ENCODE data around the gene POU2AF2.
"Not testable (repeated sequence)": the region's sequence is repeated elsewhere in the genome, so short reads cannot be mapped to it uniquely, and the experiment has no call there.

POU2AF2 gene

GRCh38 chr11:111245425-111245824, at the start of gene POU2AF2:
Gene POU2AF2, plus strand, starts transcription at chr11:111245725. Its CDS starts 129 bp downstream, at chr11:111245854.
- no peak for DNase-seq (ENCODE audit: low read depth)

- DNase-seq (ENCODE audit: low read depth), result no peak
These were observed 45.5 kb upstream of the POU2AF2 start for GRCh38 chr11:111200010-111200534.

GRCh38 chr11:111204211-111204610, 41.3 kb upstream of the POU2AF2 start:
- DNase-seq (ENCODE audit: low read depth), result no peak

GRCh38 chr11:111205632-111206385, 39.7 kb upstream of the POU2AF2 start:
- peak; percentile 36 for DNase-seq (ENCODE audit: low read depth)

GRCh38 chr11:111206472-111206871, 39.1 kb upstream of the POU2AF2 start:
- DNase-seq (ENCODE audit: low read depth), result peak; percentile 78

- DNase-seq (ENCODE audit: low read depth), result no peak
These were observed 38.3 kb upstream of the POU2AF2 start for GRCh38 chr11:111207213-111207612.

- peak; percentile 14 for DNase-seq (ENCODE audit: low read depth)
These were observed 35.8 kb upstream of the POU2AF2 start for GRCh38 chr11:111209543-111210355.

- no peak for DNase-seq (ENCODE audit: low read depth)
These were observed 32.3 kb upstream of the POU2AF2 start for GRCh38 chr11:111213256-111213655.

- peak; percentile 7 for DNase-seq (ENCODE audit: low read depth)
These were observed 24.8 kb upstream of the POU2AF2 start for GRCh38 chr11:111220721-111221120.

- DNase-seq (ENCODE audit: low read depth), result no peak
These were observed 24.3 kb upstream of the POU2AF2 start for GRCh38 chr11:111221208-111221607.

GRCh38 chr11:111221936-111222335, 23.6 kb upstream of the POU2AF2 start:
- not testable (repeated sequence) for DNase-seq (ENCODE audit: low read depth)

- not testable (repeated sequence) for DNase-seq (ENCODE audit: low read depth)
These were observed 22.6 kb upstream of the POU2AF2 start for GRCh38 chr11:111222821-111223455.

GRCh38 chr11:111225881-111226280, 19.6 kb upstream of the POU2AF2 start:
- DNase-seq (ENCODE audit: low read depth), result no peak

- DNase-seq (ENCODE audit: low read depth), result peak; percentile 59
These were observed 15.9 kb upstream of the POU2AF2 start for GRCh38 chr11:111229604-111230003.

GRCh38 chr11:111230122-111230465, 15.4 kb upstream of the POU2AF2 start:
- DNase-seq (ENCODE audit: low read depth), result no peak

GRCh38 chr11:111231836-111232235, 13.7 kb upstream of the POU2AF2 start:
- peak; percentile 69 for DNase-seq (ENCODE audit: low read depth)

GRCh38 chr11:111236383-111236782, 9.1 kb upstream of the POU2AF2 start:
- DNase-seq (ENCODE audit: low read depth), result no peak

GRCh38 chr11:111237926-111238325, 7.6 kb upstream of the POU2AF2 start:
- no peak for DNase-seq (ENCODE audit: low read depth)

- DNase-seq (ENCODE audit: low read depth), result no peak
These were observed 1.4 kb downstream of the POU2AF2 start for GRCh38 chr11:111246956-111247355.

- DNase-seq (ENCODE audit: low read depth), result no peak
These were observed 5.4 kb downstream of the POU2AF2 start for GRCh38 chr11:111250936-111251335.

- DNase-seq (ENCODE audit: low read depth), result no peak
These were observed 7.6 kb downstream of the POU2AF2 start for GRCh38 chr11:111253131-111253530.

- DNase-seq (ENCODE audit: low read depth), result no peak
These were observed 8.1 kb downstream of the POU2AF2 start for GRCh38 chr11:111253630-111254029.

GRCh38 chr11:111258046-111258445, 12.5 kb downstream of the POU2AF2 start:
- DNase-seq (ENCODE audit: low read depth), result no peak
